Immature natural killer cell (primary cell): Measurements from ENCODE around the gene ID4. TPM values are rescaled to one million over a fixed set of nuclear protein-coding genes. Genes with fewer than 3 reads are reported as not detected.

Experiments used
- DNase-seq, 3 donors: peaks; one replicate each; pipeline ENCODE4 v3.0.0; 2022; ENCODE audit warnings: mixed read lengths in 1 of 3
- H3K27ac Mint-ChIP-seq, 6 donors: one replicate each; pipeline ENCODE4 v1.8.0; 2020; ENCODE audit warnings: mixed read lengths in 6 of 6, mild to moderate bottlenecking in 5 of 6, inconsistent platforms in 4 of 6, moderate library complexity in 3 of 6
- H3K27me3 Mint-ChIP-seq, 3 donors: one replicate each; pipeline ENCODE4 v1.8.0; 2020 to 2021; ENCODE audit warnings: low read depth in 3 of 3, mild to moderate bottlenecking in 3 of 3, mixed read lengths in 3 of 3, moderate library complexity in 3 of 3, inconsistent platforms in 1 of 3
- H3K36me3 Mint-ChIP-seq, 3 donors: one replicate each; pipeline ENCODE4 v1.8.0; 2020; ENCODE audit warnings: mixed read lengths in 3 of 3, inconsistent platforms in 2 of 3, mild to moderate bottlenecking in 2 of 3
- H3K4me1 Mint-ChIP-seq, 2 donors: one replicate each; pipeline ENCODE4 v1.8.0; 2020; ENCODE audit warnings: inconsistent platforms in 2 of 2, mild to moderate bottlenecking in 2 of 2, mixed read lengths in 2 of 2, moderate library complexity in 1 of 2
- H3K4me3 Mint-ChIP-seq, 5 donors: one replicate each; pipeline ENCODE4 v1.8.0; 2020; ENCODE audit warnings: mild to moderate bottlenecking in 5 of 5, mixed read lengths in 5 of 5, inconsistent platforms in 3 of 5, moderate library complexity in 3 of 5
- H3K9me3 Mint-ChIP-seq, 6 donors: one replicate each; pipeline ENCODE4 v1.8.0; 2020; ENCODE audit warnings: mild to moderate bottlenecking in 6 of 6, mixed read lengths in 6 of 6, inconsistent platforms in 4 of 6, moderate library complexity in 3 of 6
- polyA plus RNA-seq, 3 donors: library from polyadenylated mRNA; unstranded; fragments of 300-500 nt; fragmentation: Illumina TruSeq; gene quantifications; one replicate each; pipeline ENCODE4 v1.2.3, GENCODE V29; 2021

The ID4 gene
- polyA plus RNA-seq, 3 donors from 2014 or later = not detected

DNA sequence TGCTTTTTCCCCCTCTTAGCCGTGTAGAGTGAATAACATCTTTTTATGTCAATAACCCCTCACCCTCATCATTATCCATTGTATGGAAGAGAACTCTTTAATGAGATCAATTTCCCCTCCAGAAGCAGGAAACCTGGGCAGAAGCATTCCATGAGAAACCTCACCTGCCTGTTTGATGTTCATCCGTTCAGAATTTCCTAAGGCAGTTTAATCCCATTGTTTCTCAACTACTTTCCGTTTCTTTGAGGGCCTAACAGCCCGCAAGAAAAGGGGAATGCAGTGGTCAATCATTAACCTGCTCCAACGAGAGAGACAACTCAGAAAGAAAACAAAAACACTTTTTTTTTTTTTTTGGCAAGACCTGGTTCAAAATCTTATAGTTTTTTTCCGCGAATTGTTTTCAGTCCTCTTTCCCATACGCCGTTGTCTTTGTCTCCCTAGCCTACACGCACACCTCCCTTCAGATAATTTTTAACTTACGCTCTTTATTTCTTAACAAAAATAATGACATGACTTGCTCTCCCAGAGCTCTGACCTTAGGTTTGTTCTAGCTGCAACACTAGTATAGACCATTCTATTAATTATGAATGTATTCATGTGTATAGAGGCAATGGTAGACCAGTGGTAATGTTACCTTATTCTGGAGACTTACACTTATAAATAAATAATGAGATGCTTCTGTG, 25.6 kb upstream of the ID4 start:
- no peaks in the 10 kb centered on the region for H3K36me3 Mint-ChIP-seq
- H3K4me3 Mint-ChIP-seq = no peak overlapping the region
- no peaks in the 10 kb centered on the region for H3K4me1 Mint-ChIP-seq
- H3K27ac Mint-ChIP-seq = no peak overlapping the region
- peaks cover 0 to 1% (median 0%) of the 10 kb centered on the region in 6 donors for H3K9me3 Mint-ChIP-seq
- peaks cover 3 to 8% (median 5%) of the 10 kb centered on the region in 3 donors for H3K27me3 Mint-ChIP-seq
- no peak for DNase-seq

DNA sequence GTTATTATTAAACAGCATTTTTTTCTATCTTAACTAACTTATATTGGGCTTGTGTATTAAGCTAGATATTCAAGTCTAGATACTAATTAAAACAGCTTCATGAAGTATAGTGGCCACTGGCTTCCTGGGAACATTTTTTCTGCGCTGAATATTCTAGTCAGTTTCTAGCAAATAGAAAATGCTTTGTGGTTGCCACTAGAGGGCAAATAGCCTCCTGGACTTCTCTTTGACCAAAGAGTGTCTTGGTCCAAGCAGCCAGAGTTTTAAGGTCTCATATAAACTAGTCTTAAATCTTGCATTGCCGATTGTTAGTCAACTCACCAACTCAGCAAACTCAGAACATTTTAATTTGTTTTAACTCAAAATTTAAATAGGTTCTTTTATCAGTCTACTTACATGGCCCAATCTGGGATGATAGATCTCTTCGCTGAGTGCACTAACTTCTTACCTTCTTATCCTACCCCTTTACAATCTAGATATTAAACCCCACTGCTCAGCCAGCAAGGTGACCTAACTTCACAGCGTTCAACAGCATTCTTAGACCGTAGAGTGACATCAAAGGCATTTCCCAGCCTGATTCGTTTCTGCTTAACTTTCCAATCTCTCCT, 24.6 kb upstream of the ID4 start:
- peaks cover 2 to 6% (median 5%) of the 10 kb centered on the region in 3 donors for H3K27me3 Mint-ChIP-seq
- H3K36me3 Mint-ChIP-seq = no peaks in the 10 kb centered on the region
- H3K9me3 Mint-ChIP-seq = peaks cover 0 to 3% (median 0%) of the 10 kb centered on the region in 6 donors
- no peak for DNase-seq
- H3K27ac Mint-ChIP-seq = no peak overlapping the region
- H3K4me1 Mint-ChIP-seq = no peaks in the 10 kb centered on the region
- H3K4me3 Mint-ChIP-seq = no peak overlapping the region

DNA sequence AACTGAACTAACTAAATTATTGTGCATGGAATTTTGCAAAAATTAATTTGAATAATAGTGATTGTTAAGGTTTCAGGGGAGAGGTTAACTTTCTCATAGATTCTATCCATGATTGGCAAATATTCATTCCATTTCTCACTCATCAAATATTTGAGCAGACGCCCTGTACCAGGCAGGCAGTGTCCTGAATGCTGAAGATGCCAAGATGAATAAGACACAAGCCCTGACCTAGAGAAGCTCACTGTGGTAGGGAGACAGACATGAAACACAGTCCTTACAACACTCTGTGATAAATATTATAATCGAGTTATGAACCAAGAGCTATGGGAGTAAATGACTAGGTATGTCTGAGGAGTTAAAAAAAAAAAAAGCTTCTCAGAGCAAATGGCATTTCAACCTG, 18.4 kb upstream of the ID4 start:
- H3K27ac Mint-ChIP-seq = no peak overlapping the region
- no peaks in the 10 kb centered on the region for H3K4me1 Mint-ChIP-seq
- peaks cover 0 to 2% (median 0%) of the 10 kb centered on the region in 6 donors for H3K9me3 Mint-ChIP-seq
- no peak for DNase-seq
- no peak overlapping the region for H3K4me3 Mint-ChIP-seq
- no peaks in the 10 kb centered on the region for H3K27me3 Mint-ChIP-seq
- H3K36me3 Mint-ChIP-seq = peaks cover 0 to 3% (median 0%) of the 10 kb centered on the region in 3 donors

DNA sequence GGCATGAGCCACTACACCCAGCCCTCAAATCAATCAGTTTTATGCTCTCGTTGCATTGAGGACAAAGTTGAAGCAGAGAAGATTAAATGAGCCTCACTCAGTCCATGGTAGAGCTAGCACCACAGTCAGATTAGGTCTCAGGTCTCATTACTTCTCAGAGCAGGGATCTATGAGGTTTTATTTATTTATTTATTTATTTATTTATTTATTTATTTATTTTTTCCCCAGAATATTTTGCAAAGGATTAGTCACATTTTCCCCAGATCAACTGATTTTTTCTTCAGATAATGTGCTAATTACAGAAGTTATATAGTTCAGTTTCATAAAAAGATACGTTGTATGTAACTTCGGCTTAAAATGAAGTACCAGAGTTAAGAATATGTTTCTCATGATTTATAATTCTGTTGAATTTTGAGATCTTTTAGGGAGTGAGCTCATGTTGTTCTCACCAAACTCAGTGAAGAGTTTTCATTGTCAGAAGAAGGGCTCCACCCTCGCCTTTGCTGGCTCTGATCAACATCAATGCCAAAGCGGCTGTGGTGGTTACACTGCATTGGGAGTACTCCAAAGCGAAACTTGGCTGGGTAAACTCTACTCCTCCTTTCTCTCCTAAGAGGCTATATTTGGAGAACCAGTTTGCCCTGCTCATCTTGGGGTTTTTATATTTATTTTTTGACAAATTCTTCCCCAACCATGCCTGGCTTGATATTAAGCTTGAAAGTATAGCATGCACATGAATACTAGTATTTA, 12.9 kb upstream of the ID4 start:
- no peak for DNase-seq
- H3K27ac Mint-ChIP-seq = no peak overlapping the region
- no peak overlapping the region for H3K4me3 Mint-ChIP-seq
- peaks cover 0 to 3% (median 0%) of the 10 kb centered on the region in 3 donors for H3K36me3 Mint-ChIP-seq
- no peaks in the 10 kb centered on the region for H3K4me1 Mint-ChIP-seq
- peaks cover 0 to 3% (median 0%) of the 10 kb centered on the region in 6 donors for H3K9me3 Mint-ChIP-seq
- peaks cover 0 to 3% (median 2%) of the 10 kb centered on the region in 3 donors for H3K27me3 Mint-ChIP-seq

DNA sequence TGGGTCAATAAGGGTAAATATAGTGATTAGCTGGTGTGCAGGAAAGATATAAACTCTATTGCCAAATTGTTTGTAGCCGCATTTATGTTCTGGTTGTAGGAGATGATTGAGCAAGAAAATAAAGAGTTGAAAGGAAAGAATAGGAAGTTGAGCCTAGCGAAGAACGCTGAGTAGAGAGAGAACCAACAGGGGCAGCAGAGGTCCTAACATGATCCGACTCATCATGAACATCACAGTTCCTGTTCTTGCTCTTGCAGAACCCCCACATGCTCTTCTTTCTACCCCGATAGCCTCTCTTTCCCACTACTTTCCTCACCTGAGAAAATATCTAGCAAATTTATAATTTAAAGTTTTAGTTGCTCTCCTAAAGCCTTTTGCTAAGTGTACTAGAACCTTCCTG, 9.9 kb upstream of the ID4 start:
- peaks cover 0 to 3% (median 0%) of the 10 kb centered on the region in 6 donors for H3K9me3 Mint-ChIP-seq
- H3K4me1 Mint-ChIP-seq = no peaks in the 10 kb centered on the region
- H3K27ac Mint-ChIP-seq = no peak overlapping the region
- no peaks in the 10 kb centered on the region for H3K36me3 Mint-ChIP-seq
- peaks cover 0 to 10% (median 7%) of the 10 kb centered on the region in 3 donors for H3K27me3 Mint-ChIP-seq
- no peak for DNase-seq
- H3K4me3 Mint-ChIP-seq = no peak overlapping the region

DNA sequence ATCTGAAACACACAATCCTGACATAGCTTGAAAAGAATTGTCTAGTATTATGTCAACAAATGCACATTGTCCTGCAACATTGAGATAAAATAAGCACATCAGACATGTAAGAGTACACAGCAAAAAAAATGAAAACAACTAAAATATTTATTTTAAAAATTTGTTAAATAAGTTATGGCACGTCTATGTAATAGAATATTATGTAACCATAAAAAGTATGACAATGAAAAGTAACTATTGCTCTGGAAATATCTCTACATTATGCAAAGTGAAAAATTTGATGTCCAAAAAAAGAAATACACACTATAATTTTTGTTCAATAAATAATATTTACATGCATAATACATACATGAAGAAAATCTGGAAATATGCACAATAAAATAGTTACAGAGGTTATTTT, 9.3 kb upstream of the ID4 start:
- peaks cover 0 to 10% (median 7%) of the 10 kb centered on the region in 3 donors for H3K27me3 Mint-ChIP-seq
- no peak overlapping the region for H3K4me3 Mint-ChIP-seq
- no peaks in the 10 kb centered on the region for H3K4me1 Mint-ChIP-seq
- DNase-seq = no peak
- no peaks in the 10 kb centered on the region for H3K36me3 Mint-ChIP-seq
- H3K9me3 Mint-ChIP-seq = peaks cover 0 to 3% (median 0%) of the 10 kb centered on the region in 6 donors
- H3K27ac Mint-ChIP-seq = no peak overlapping the region

DNA sequence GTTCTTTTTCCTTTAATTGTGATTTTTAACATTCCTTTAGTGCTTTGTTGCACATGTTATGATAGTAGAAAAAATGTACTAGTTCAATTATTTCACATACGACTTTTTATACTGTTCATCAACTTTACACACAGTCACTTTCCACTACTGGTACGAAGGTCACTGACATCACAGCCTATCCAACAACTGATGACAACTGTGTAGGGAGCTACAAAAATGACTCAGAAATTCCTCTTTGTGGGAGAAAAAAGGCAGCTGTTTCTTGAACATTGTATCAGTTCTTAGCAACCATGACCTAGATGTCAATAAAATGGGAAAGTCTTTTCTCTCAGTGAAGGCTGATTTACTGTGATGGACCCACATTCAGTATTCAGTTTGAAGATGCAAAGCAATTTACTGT, 7.0 kb upstream of the ID4 start:
- H3K4me1 Mint-ChIP-seq = no peaks in the 10 kb centered on the region
- H3K27me3 Mint-ChIP-seq = peaks cover 4 to 16% (median 12%) of the 10 kb centered on the region in 3 donors

DNA sequence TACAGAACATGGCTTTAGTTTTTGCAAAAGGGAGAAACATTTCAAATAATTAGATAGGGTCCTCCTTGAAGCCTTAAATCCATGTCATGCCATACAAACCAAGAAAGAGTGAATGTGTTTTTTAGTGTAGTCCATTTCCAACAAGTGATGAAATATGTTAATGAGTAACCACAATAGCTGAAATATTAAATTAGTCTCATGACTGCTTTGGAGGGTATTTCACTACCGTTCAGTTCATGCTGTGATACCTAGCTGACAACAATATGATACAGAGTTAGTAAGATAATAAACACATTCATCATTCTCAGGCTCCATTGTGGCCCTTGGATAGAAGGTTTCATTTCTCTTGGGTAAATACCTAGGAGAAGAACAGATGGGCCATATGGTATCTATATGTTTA, 5.8 kb upstream of the ID4 start:
- H3K27ac Mint-ChIP-seq = no peak overlapping the region
- H3K4me3 Mint-ChIP-seq = no peak overlapping the region
- peaks cover 14 to 19% (median 16%) of the 10 kb centered on the region in 3 donors for H3K27me3 Mint-ChIP-seq
- H3K4me1 Mint-ChIP-seq = peaks cover 0 to under 1% of the 10 kb centered on the region in 2 donors
- H3K36me3 Mint-ChIP-seq = no peaks in the 10 kb centered on the region
- DNase-seq = no peak
- H3K9me3 Mint-ChIP-seq = peaks cover 0 to 3% (median 0%) of the 10 kb centered on the region in 6 donors

More for the DNA sequence above, 7.0 kb upstream of the ID4 start:
- H3K36me3 Mint-ChIP-seq = no peaks in the 10 kb centered on the region
- H3K9me3 Mint-ChIP-seq = peaks cover 0 to 3% (median 0%) of the 10 kb centered on the region in 6 donors
- H3K27ac Mint-ChIP-seq = no peak overlapping the region
- DNase-seq = no peak
- no peak overlapping the region for H3K4me3 Mint-ChIP-seq

DNA sequence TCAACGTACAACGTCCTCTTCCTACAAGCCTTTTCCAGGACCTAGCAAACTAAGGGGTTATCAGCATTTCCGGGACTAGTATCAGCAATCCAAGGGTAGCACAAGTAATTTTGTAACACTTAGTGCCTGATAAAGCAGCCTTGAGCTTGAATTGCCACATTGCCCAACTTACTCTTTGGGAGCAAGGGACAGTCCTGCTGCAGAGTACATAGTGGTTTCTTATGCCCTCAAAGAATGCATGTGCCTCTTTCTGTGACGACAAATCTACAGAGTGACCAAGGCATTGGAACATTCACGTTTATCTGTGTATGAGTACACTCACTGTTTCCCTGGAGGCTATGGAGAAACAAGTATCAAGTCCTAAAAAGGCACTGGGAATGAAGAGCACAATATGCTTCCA, 3.2 kb upstream of the ID4 start:
- Mint-ChIP-seq H3K9me3 (peaks cover 0 to 3% (median 0%) of the 10 kb centered on the region in 6 donors), H3K4me1 (peaks cover 5 to 8% of the 10 kb centered on the region in 2 donors), H3K4me3 (no peak overlapping the region), H3K27ac (no peak overlapping the region), H3K27me3 (peaks cover 14 to 23% (median 17%) of the 10 kb centered on the region in 3 donors), H3K36me3 (no peaks in the 10 kb centered on the region)
- no peak for DNase-seq

DNA sequence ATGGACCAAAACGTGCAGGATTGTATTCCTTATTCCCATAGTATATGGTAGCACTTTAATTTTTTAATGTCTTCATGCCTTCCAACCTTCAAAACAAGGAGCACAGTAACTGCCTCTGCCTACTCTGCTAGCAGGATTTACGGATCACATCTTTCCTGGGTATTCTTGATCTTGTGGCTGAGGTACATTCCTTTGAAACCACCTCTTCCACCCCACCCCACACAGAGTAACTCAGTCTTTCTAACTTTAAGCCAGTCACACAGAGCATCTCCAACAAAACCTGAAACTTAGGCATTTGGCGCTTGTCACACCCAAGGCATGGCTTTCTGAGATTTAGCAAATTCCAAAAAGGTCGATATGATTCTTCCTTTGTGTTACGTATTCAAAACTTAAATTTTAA, 2.3 kb upstream of the ID4 start:
- peaks cover 0 to 2% (median 0%) of the 10 kb centered on the region in 6 donors for H3K9me3 Mint-ChIP-seq
- peaks cover 20 to 23% (median 22%) of the 10 kb centered on the region in 3 donors for H3K27me3 Mint-ChIP-seq
- H3K27ac Mint-ChIP-seq = no peak overlapping the region
- no peak overlapping the region for H3K4me3 Mint-ChIP-seq
- H3K4me1 Mint-ChIP-seq = peaks cover 9 to 13% of the 10 kb centered on the region in 2 donors
- H3K36me3 Mint-ChIP-seq = no peaks in the 10 kb centered on the region
- DNase-seq = no peak

DNA sequence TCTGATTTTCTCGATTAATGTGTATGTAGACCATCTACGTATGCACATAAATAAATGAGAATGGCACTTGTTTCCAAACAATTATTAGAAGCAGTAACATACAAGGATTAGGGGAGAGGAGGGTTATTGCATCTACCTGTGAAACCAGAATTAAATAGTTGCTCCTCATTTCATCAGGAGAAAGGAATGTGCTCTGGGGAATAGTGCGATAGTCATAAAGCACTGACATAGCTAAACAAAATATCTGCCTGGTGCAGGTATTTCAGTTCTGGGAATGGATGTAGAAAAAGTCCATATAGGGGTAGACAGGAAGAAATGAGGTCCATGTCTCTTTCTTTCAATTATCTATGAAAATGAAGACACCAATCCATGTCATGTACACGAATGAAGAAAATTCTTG, 1.6 kb upstream of the ID4 start:
- DNase-seq = no peak
- peaks cover 20 to 29% (median 25%) of the 10 kb centered on the region in 3 donors for H3K27me3 Mint-ChIP-seq
- H3K36me3 Mint-ChIP-seq = no peaks in the 10 kb centered on the region
- H3K4me3 Mint-ChIP-seq = no peak overlapping the region
- H3K27ac Mint-ChIP-seq = no peak overlapping the region
- H3K9me3 Mint-ChIP-seq = peaks cover 0 to 2% (median 0%) of the 10 kb centered on the region in 6 donors
- H3K4me1 Mint-ChIP-seq = peaks cover 9 to 13% of the 10 kb centered on the region in 2 donors

DNA sequence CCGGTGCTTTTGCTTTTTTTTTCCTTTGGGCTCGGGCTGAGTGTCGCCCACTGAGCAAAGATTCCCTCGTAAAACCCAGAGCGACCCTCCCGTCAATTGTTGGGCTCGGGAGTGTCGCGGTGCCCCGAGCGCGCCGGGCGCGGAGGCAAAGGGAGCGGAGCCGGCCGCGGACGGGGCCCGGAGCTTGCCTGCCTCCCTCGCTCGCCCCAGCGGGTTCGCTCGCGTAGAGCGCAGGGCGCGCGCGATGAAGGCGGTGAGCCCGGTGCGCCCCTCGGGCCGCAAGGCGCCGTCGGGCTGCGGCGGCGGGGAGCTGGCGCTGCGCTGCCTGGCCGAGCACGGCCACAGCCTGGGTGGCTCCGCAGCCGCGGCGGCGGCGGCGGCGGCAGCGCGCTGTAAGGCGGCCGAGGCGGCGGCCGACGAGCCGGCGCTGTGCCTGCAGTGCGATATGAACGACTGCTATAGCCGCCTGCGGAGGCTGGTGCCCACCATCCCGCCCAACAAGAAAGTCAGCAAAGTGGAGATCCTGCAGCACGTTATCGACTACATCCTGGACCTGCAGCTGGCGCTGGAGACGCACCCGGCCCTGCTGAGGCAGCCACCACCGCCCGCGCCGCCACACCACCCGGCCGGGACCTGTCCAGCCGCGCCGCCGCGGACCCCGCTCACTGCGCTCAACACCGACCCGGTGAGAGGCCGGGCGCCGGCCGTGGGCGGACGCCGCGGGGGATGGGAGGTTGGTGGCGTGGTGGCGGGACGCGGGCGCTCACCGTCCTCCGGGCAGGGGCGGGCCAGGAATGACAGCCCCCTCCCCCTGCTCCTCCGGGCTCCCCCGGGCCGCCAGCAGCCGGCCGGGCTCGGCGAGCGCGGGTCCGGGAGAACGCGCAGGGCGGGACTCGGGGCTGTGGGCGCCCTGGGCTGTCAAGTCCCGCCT, 606 bp downstream of the ID4 start:
- peaks cover 0 to 2% (median 0%) of the 10 kb centered on the region in 6 donors for H3K9me3 Mint-ChIP-seq
- no peak for DNase-seq
- no peak overlapping the region for H3K27ac Mint-ChIP-seq
- no peak overlapping the region for H3K4me3 Mint-ChIP-seq
- peaks cover 20 to 31% (median 27%) of the 10 kb centered on the region in 3 donors for H3K27me3 Mint-ChIP-seq
- H3K4me1 Mint-ChIP-seq = peaks cover 9 to 13% of the 10 kb centered on the region in 2 donors
- H3K36me3 Mint-ChIP-seq = no peaks in the 10 kb centered on the region
